ENCODE data around the gene RBPJ.

The RBPJ gene

GRCh38 chr4:26452565-26453531 is 132.0 kb downstream of the RBPJ start:
- H3K27me3 Mint-ChIP-seq (ENCODE audit: low read depth) = peaks cover 4% of the 10 kb centered on the region
- H3K27ac Mint-ChIP-seq = no peak overlapping the region
- peaks cover 2% of the 10 kb centered on the region for H3K9me3 Mint-ChIP-seq
- H3K4me1 Mint-ChIP-seq (ENCODE audit: low read depth) = peaks cover 3% of the 10 kb centered on the region
- no peaks in the 10 kb centered on the region for H3K36me3 Mint-ChIP-seq (ENCODE audit: low read depth)
- H3K4me3 Mint-ChIP-seq = no peak overlapping the region

- no peak overlapping the region for H3K27ac Mint-ChIP-seq
- H3K9me3 Mint-ChIP-seq = peaks cover 2% of the 10 kb centered on the region
- H3K4me1 Mint-ChIP-seq (ENCODE audit: low read depth) = peaks cover 12% of the 10 kb centered on the region
- peaks cover 4% of the 10 kb centered on the region for H3K27me3 Mint-ChIP-seq (ENCODE audit: low read depth)
- no peaks in the 10 kb centered on the region for H3K36me3 Mint-ChIP-seq (ENCODE audit: low read depth)
- H3K4me3 Mint-ChIP-seq = no peak overlapping the region
Observed at GRCh38 chr4:26454961-26455360, 134.1 kb downstream of the RBPJ start.

GRCh38 chr4:26455571-26455970 is 134.8 kb downstream of the RBPJ start:
- H3K9me3 Mint-ChIP-seq = peaks cover 2% of the 10 kb centered on the region
- H3K4me3 Mint-ChIP-seq = no peak overlapping the region
- H3K36me3 Mint-ChIP-seq (ENCODE audit: low read depth) = no peaks in the 10 kb centered on the region
- peaks cover 12% of the 10 kb centered on the region for H3K4me1 Mint-ChIP-seq (ENCODE audit: low read depth)
- H3K27ac Mint-ChIP-seq = no peak overlapping the region
- peaks cover 4% of the 10 kb centered on the region for H3K27me3 Mint-ChIP-seq (ENCODE audit: low read depth)

GRCh38 chr4:26457412-26457811 is 136.6 kb downstream of the RBPJ start:
- Mint-ChIP-seq H3K27ac (no peak overlapping the region), H3K36me3 (ENCODE audit: low read depth) (no peaks in the 10 kb centered on the region)

GRCh38 chr4:26458157-26458561 is 137.3 kb downstream of the RBPJ start:
- Mint-ChIP-seq H3K27ac (no peak overlapping the region), H3K4me1 (ENCODE audit: low read depth) (peaks cover 12% of the 10 kb centered on the region), H3K36me3 (ENCODE audit: low read depth) (no peaks in the 10 kb centered on the region), H3K4me3 (no peak overlapping the region), H3K27me3 (ENCODE audit: low read depth) (peaks cover 4% of the 10 kb centered on the region), H3K9me3 (peaks cover 2% of the 10 kb centered on the region)

More at GRCh38 chr4:26457412-26457811, 136.6 kb downstream of the RBPJ start:
- H3K9me3 Mint-ChIP-seq = peaks cover 2% of the 10 kb centered on the region
- no peak overlapping the region for H3K4me3 Mint-ChIP-seq
- H3K4me1 Mint-ChIP-seq (ENCODE audit: low read depth) = peaks cover 12% of the 10 kb centered on the region
- H3K27me3 Mint-ChIP-seq (ENCODE audit: low read depth) = peaks cover 4% of the 10 kb centered on the region

GRCh38 chr4:26459054-26459755 is 138.4 kb downstream of the RBPJ start:
- no peaks in the 10 kb centered on the region for H3K9me3 Mint-ChIP-seq
- H3K36me3 Mint-ChIP-seq (ENCODE audit: low read depth) = no peaks in the 10 kb centered on the region
- H3K4me3 Mint-ChIP-seq = no peak overlapping the region
- H3K27me3 Mint-ChIP-seq (ENCODE audit: low read depth) = peaks cover 4% of the 10 kb centered on the region
- peaks cover 12% of the 10 kb centered on the region for H3K4me1 Mint-ChIP-seq (ENCODE audit: low read depth)
- no peak overlapping the region for H3K27ac Mint-ChIP-seq

GRCh38 chr4:26459756-26460530 is 139.1 kb downstream of the RBPJ start:
- Mint-ChIP-seq H3K36me3 (ENCODE audit: low read depth) (no peaks in the 10 kb centered on the region), H3K9me3 (no peaks in the 10 kb centered on the region), H3K4me3 (no peak overlapping the region), H3K27me3 (ENCODE audit: low read depth) (peaks cover 4% of the 10 kb centered on the region), H3K4me1 (ENCODE audit: low read depth) (peaks cover 12% of the 10 kb centered on the region), H3K27ac (no peak overlapping the region)

GRCh38 chr4:26462874-26463273 is 142.1 kb downstream of the RBPJ start:
- H3K9me3 Mint-ChIP-seq = no peaks in the 10 kb centered on the region
- H3K4me1 Mint-ChIP-seq (ENCODE audit: low read depth) = peaks cover 9% of the 10 kb centered on the region
- H3K27ac Mint-ChIP-seq = no peak overlapping the region
- no peak overlapping the region for H3K4me3 Mint-ChIP-seq
- H3K36me3 Mint-ChIP-seq (ENCODE audit: low read depth) = no peaks in the 10 kb centered on the region
- no peaks in the 10 kb centered on the region for H3K27me3 Mint-ChIP-seq (ENCODE audit: low read depth)

- peaks cover 6% of the 10 kb centered on the region for H3K4me1 Mint-ChIP-seq (ENCODE audit: low read depth)
- no peaks in the 10 kb centered on the region for H3K27me3 Mint-ChIP-seq (ENCODE audit: low read depth)
- no peak overlapping the region for H3K27ac Mint-ChIP-seq
- no peak overlapping the region for H3K4me3 Mint-ChIP-seq
- H3K36me3 Mint-ChIP-seq (ENCODE audit: low read depth) = no peaks in the 10 kb centered on the region
- H3K9me3 Mint-ChIP-seq = no peaks in the 10 kb centered on the region
Observed at GRCh38 chr4:26463386-26463785, 142.6 kb downstream of the RBPJ start.

- Mint-ChIP-seq H3K27me3 (ENCODE audit: low read depth) (no peaks in the 10 kb centered on the region), H3K36me3 (ENCODE audit: low read depth) (no peaks in the 10 kb centered on the region), H3K27ac (no peak overlapping the region), H3K9me3 (no peaks in the 10 kb centered on the region), H3K4me3 (no peak overlapping the region), H3K4me1 (ENCODE audit: low read depth) (no peaks in the 10 kb centered on the region)
Observed at GRCh38 chr4:26464420-26465095, 143.7 kb downstream of the RBPJ start.

- H3K4me1 Mint-ChIP-seq (ENCODE audit: low read depth) = no peaks in the 10 kb centered on the region
- no peak overlapping the region for H3K27ac Mint-ChIP-seq
- H3K4me3 Mint-ChIP-seq = no peak overlapping the region
- H3K27me3 Mint-ChIP-seq (ENCODE audit: low read depth) = peaks cover 5% of the 10 kb centered on the region
- H3K36me3 Mint-ChIP-seq (ENCODE audit: low read depth) = no peaks in the 10 kb centered on the region
- no peaks in the 10 kb centered on the region for H3K9me3 Mint-ChIP-seq
Observed at GRCh38 chr4:26466578-26467270, 145.9 kb downstream of the RBPJ start.

- Mint-ChIP-seq H3K9me3 (no peaks in the 10 kb centered on the region), H3K36me3 (ENCODE audit: low read depth) (no peaks in the 10 kb centered on the region), H3K4me1 (ENCODE audit: low read depth) (no peaks in the 10 kb centered on the region), H3K27ac (no peak overlapping the region), H3K4me3 (no peak overlapping the region), H3K27me3 (ENCODE audit: low read depth) (peaks cover 5% of the 10 kb centered on the region)
Observed at GRCh38 chr4:26467724-26468123, 146.9 kb downstream of the RBPJ start.

GRCh38 chr4:26468283-26468949 is 147.6 kb downstream of the RBPJ start:
- Mint-ChIP-seq H3K4me1 (ENCODE audit: low read depth) (no peaks in the 10 kb centered on the region), H3K36me3 (ENCODE audit: low read depth) (no peaks in the 10 kb centered on the region), H3K9me3 (no peaks in the 10 kb centered on the region), H3K27ac (no peak overlapping the region), H3K27me3 (ENCODE audit: low read depth) (peaks cover 5% of the 10 kb centered on the region), H3K4me3 (no peak overlapping the region)

Data from T-helper 1 cell treated with Interleukin-12 subunit alpha and Interleukin-12 subunit beta and Interleukin-4 antibody, amounts not matched to agents 30 μg/mL and 1 μg/mL, for 36 hours (primary cell).